ENCODE results near the gene FKBP11.
"Not testable (repeated sequence)": the region's sequence is repeated elsewhere in the genome, so short reads cannot be mapped to it uniquely, and the experiment has no call there.

FKBP11 gene

GRCh38 chr12:48903982-48904411 lies 21.3 kb downstream of the FKBP11 start:
- peak; percentile 77 for DNase-seq

DNA sequence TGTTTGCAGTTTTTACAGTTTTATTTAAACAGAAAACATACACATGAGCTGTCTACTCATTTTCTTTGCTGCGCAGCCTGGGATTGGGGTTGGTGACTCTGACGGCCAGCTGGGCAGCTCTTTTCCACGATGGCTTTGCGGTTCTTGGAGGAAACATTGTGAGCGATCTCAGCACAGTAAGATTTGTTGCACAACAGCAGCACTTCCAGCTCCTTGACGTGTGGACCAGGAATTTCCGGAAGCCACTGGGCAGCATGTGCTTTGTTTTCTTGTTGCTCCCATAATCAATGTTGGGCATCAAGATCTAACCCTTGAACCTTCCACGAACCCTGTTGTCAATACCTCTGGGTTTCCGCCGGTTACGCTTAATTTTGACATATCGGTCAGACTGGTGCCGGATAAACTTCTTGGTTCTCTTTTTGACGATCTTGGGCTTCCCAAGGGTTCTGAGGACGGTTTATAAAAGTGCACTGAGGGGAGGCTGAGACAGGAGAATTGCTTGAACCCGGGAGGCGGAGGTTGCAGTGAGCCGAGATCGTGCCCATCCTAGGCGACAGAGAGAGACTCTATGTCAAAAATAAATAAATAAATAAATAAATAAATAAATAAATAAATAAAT lies 21.8 kb downstream of the FKBP11 start:
- DNase-seq, result no peak

DNA sequence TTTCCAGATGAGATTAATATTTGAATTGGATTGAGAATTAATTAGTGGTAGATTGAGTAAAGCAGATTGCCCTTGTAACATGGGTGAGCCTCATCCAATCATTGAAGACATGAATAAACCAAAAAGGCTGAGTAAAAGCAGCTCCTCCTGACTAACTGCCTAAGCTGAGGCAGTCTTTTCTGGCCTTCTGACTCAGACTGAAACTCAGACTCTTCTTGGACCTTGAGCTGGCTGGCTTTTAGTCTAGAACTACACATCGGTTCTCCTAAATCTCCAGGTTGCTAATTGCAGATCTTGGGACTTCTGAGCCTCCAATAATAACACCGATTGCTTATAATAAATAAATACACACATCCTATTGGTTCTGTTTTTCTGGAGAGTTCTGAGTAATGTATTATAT lies 24.0 kb downstream of the FKBP11 start:
- DNase-seq, result no peak

DNA sequence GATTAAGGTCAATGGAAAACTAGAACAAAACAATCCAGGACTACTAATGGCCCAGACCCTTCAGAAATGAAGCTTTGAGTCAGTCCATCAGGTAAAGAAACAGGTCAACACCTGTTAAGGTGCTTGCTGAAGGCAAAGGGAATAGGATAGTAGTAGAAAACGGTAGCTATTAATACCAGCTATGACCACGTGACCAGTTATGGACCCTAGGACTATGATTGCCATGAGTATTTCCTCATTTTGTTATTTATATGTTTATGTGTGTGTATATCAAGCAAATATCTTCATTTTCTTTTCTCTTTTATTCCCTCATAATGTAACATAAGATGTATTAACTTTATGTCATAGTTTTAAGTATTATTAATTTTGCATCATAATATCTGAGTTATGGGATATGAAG lies 25.6 kb downstream of the FKBP11 start:
- DNase-seq, result no peak

- no peak for DNase-seq
Observed at GRCh38 chr12:48894271-48894670, 31.0 kb downstream of the FKBP11 start.

DNA sequence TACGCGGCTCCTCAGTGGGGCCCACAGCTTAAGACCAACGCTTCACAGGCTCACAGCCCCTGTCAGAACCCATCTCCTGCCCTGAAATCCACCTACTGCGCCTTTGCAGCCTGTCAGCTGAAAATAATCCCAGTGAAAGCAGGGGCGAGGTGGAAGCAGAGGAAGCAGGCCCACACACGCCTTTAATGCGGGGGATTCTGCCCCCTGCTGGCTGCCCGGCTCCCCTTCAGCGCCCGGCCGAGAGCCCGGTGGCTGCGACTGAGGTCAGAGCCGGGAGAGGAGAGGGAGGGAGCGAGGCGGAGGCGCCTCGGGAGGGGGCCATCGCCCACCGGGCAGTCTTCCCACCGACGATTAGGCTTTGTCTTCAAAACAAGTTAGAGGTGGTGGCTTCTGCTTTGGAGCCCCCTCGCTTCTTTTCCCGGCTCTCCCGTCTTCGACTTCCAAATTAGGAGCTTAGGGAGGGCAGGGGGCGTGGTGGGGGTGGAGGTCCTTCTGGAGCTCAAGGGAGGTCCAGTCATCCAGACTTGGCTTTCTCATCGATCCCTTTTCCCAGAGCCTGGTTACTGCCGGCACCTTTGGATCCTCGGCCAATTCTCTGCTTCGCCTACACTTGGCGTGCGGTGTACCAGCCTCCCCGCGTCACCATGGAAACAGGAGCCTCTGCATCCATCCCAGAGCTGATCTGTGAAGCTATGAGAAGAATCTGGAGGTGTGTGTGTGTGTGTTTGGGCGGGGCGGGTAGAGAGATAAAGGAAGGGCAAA lies 34.5 kb downstream of the FKBP11 start:
- peak; percentile 25 for DNase-seq

- DNase-seq, result no peak
Observed at GRCh38 chr12:48889679-48890078, 35.6 kb downstream of the FKBP11 start.

- DNase-seq, result peak; percentile 4
Observed at GRCh38 chr12:48883305-48884161, 41.8 kb downstream of the FKBP11 start.

GRCh38 chr12:48882972-48883304 lies 42.4 kb downstream of the FKBP11 start:
- DNase-seq, result no peak

DNA sequence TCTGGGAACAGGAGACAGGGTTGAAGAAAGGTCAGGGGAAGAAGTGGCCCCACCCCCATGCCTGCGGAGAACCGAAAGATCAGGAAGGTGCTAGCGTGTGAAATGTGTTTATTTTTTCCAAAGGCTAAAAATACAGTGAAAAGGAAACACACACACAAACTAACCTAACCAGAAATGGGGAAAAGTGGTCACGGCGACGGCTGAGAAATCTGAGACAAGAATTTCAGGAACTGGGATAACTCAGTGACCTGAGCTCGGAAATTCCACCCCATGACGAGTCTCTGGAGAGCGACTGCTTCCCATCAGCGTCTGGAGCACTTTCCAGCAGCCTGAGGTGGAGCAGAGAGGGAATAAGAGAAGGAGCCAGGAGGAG lies 43.0 kb downstream of the FKBP11 start:
- DNase-seq, result no peak

DNA sequence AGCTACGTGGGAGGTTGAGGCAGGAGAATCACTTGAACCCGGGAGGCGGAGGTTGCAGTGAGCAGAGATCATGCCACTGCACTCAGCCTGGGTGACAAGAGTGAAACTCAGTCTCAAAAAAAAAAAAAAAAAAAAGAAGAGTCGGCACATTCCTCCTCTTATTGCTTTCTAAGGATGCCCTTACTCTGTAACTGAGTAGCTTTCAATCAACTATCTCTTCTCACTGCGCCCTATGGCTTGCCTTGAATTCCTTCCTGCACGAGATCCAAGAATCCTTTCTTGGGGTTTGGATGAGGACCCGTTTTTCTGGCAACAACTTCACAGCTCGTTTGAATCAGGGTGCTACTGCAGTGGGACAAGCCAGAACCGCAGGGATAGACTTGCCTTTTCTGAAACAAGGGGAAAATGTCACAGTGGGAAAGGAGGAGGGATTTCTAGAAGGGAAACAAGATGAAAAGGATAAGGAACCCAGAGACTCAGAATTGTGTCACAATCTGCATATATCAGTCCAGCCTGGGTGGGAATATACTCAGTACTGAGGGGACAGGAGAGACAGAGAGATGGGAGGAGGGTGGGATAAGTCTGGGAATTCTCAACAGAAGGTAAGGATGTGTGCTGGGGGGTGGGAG lies 43.5 kb downstream of the FKBP11 start:
- DNase-seq, result no peak

GRCh38 chr12:48880647-48881046 lies 44.6 kb downstream of the FKBP11 start:
- DNase-seq, result no peak

GRCh38 chr12:48878548-48878947 lies 46.7 kb downstream of the FKBP11 start:
- no peak for DNase-seq

GRCh38 chr12:48875944-48876515 lies 49.3 kb downstream of the FKBP11 start:
- DNase-seq, result no peak

DNA sequence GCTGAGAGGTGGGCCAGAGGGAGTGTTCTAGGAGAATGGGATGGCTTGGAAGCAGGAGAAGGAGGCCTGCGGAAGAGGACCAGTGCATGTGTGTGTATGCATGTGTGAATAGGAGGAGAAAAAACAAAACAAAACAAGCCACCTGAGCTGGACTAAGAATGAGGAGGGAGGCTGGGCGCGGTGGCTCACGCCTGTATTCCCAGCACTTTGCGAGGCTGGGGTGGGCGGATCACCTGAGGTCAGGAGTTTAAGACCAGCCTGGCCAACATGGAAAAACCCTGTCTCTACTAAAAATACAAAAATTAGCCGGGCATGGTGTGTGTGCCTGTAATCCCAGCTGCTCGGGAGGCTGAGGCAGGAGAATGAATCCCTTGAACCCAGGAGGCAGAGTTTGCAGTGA lies 51.8 kb downstream of the FKBP11 start:
- not testable (repeated sequence) for DNase-seq

- no peak for DNase-seq
Observed at GRCh38 chr12:48873096-48873495, 52.2 kb downstream of the FKBP11 start.

Measured in NCI-H2029 treated with DMSO at 0.1 percent for 48 hours (cell line).